Pulmonary artery endothelial cell (primary cell): Measurements from ENCODE around the gene IGSF21. TPM values are rescaled to one million over a fixed set of nuclear protein-coding genes. Genes with fewer than 3 reads are reported as not detected.

Experiments used
- DNase-seq: peaks from one replicate; pipeline ENCODE4 v3.0.0-alpha.2; 2011; ENCODE audit warnings: low read depth, low spot score
- total RNA-seq: library from RNA; depleted of rRNA; stranded (reverse); fragments of >200 nt; gene quantifications from 2 replicates; pipeline ENCODE4 v1.2.3, GENCODE V29; 2014

Gene IGSF21
- total RNA-seq, 1 donor from 2014 or later = not detected

GRCh38 chr1:18119289-18119688, 11.7 kb downstream of the IGSF21 start:
- no peak for DNase-seq

GRCh38 chr1:18119771-18120377, 12.3 kb downstream of the IGSF21 start:
- no peak for DNase-seq

- DNase-seq = no peak
Observed at GRCh38 chr1:18120638-18121037, 13.0 kb downstream of the IGSF21 start.

GRCh38 chr1:18121072-18121820, 13.6 kb downstream of the IGSF21 start:
- DNase-seq = no peak

GRCh38 chr1:18123467-18123992, 15.9 kb downstream of the IGSF21 start:
- no peak for DNase-seq

GRCh38 chr1:18124977-18125376, 17.4 kb downstream of the IGSF21 start:
- no peak for DNase-seq

- no peak for DNase-seq
Observed at GRCh38 chr1:18126616-18127015, 19.0 kb downstream of the IGSF21 start.

GRCh38 chr1:18128298-18128697, 20.7 kb downstream of the IGSF21 start:
- no peak for DNase-seq

- DNase-seq = no peak
Observed at GRCh38 chr1:18130356-18130755, 22.8 kb downstream of the IGSF21 start.

- no peak for DNase-seq
Observed at GRCh38 chr1:18132022-18132710, 24.6 kb downstream of the IGSF21 start.

GRCh38 chr1:18132711-18133541, 25.3 kb downstream of the IGSF21 start:
- DNase-seq = no peak

GRCh38 chr1:18134324-18135046, 26.9 kb downstream of the IGSF21 start:
- no peak for DNase-seq

GRCh38 chr1:18137759-18138345, 30.3 kb downstream of the IGSF21 start:
- no peak for DNase-seq

- no peak for DNase-seq
Observed at GRCh38 chr1:18139198-18139981, 31.8 kb downstream of the IGSF21 start.

GRCh38 chr1:18140411-18140810, 32.8 kb downstream of the IGSF21 start:
- no peak for DNase-seq

- no peak for DNase-seq
Observed at GRCh38 chr1:18141661-18142060, 34.1 kb downstream of the IGSF21 start.

- DNase-seq = no peak
Observed at GRCh38 chr1:18142471-18142870, 34.9 kb downstream of the IGSF21 start.

- DNase-seq = no peak
Observed at GRCh38 chr1:18142969-18143368, 35.4 kb downstream of the IGSF21 start.

- DNase-seq = no peak
Observed at GRCh38 chr1:18144062-18144461, 36.5 kb downstream of the IGSF21 start.
